ENCODE data around the gene CCNQ. TPM values are rescaled to one million over a fixed set of nuclear protein-coding genes. Genes with fewer than 3 reads are reported as not detected.

The CCNQ gene
- total RNA-seq, 6 experiments from 2014 or later: 25.7 to 31.9 (median 29.6) TPM

DNA sequence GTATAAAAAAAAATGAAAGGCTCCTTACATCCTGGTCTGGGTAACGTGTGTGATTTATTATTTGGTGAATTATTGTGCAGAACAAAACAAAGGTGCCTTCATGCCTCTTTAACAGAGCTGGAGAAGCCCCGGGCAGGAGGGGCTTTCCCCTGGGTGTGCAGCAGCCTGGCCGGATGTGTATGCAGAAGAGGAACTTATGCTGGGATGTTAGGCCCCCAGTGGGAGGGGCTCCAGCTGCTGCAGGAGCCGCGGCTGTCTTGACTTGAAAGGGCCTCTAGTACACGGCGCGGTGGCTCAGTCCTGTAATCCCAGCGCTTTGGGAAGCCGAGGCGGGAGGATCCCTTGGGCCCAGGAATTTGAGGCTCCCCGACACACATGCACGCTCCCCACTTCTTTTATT is 16.0 kb downstream of the CCNQ start:
- H3K27me3 Mint-ChIP-seq (ENCODE audit: insufficient read depth): no peaks in the 10 kb centered on the region; the same call in none of the 2 replicates
- no peak overlapping the region for H3K27ac Mint-ChIP-seq
- DNase-seq: no peak
- no peaks in the 10 kb centered on the region for H3K4me1 Mint-ChIP-seq (ENCODE audit: low read depth)
- H3K36me3 Mint-ChIP-seq (ENCODE audit: low read depth): no peaks in the 10 kb centered on the region; the same call in 1 of the 2 replicates
- TF ChIP-seq, protein P1, sequence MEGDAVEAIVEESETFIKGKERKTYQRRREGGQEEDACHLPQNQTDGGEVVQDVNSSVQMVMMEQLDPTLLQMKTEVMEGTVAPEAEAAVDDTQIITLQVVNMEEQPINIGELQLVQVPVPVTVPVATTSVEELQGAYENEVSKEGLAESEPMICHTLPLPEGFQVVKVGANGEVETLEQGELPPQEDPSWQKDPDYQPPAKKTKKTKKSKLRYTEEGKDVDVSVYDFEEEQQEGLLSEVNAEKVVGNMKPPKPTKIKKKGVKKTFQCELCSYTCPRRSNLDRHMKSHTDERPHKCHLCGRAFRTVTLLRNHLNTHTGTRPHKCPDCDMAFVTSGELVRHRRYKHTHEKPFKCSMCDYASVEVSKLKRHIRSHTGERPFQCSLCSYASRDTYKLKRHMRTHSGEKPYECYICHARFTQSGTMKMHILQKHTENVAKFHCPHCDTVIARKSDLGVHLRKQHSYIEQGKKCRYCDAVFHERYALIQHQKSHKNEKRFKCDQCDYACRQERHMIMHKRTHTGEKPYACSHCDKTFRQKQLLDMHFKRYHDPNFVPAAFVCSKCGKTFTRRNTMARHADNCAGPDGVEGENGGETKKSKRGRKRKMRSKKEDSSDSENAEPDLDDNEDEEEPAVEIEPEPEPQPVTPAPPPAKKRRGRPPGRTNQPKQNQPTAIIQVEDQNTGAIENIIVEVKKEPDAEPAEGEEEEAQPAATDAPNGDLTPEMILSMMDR (IDR thresholded peaks at IDR 0.05): no peak
- no peaks in the 10 kb centered on the region for H3K9me3 Mint-ChIP-seq
- H3K4me3 Mint-ChIP-seq: no peak overlapping the region

DNA sequence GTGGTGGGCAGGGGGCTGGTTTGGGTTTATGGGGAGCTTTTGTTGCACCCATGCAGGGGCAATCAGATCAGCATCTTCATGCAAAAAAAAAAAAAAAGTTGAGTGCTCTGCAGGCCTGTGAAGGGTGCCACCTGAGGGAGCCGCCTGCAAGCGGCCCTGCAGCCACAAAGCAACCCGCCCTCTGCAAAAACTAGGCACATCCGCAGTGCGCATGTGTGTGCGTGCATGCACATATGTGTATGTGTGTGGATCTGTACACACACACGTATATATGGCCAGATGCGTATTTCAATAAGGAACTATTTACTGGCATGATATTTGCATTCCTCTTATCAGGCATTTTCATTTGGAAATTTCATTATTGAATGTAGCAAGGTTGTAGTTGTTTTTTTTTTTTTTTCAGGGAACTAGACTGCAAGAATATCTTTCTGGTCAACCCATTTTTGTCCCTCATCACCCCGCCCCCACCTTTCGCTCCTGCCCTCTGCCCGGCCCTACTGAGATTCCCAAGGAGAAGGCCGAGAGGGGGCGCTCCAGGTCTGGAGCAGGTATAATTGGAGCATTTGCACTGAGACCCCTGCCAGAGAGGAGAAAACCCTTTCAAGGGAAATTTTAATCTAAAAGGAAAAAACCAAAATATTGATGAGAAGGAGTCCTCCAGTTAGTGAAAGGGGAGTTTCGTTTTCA is 18.1 kb downstream of the CCNQ start:
- Mint-ChIP-seq H3K27me3 (ENCODE audit: insufficient read depth) (no peaks in the 10 kb centered on the region; the same call in none of the 2 replicates), H3K9me3 (no peaks in the 10 kb centered on the region), H3K4me1 (ENCODE audit: low read depth) (peaks cover 10% of the 10 kb centered on the region; the same call in 1 of the 2 replicates), H3K27ac (no peak overlapping the region), H3K36me3 (ENCODE audit: low read depth) (no peaks in the 10 kb centered on the region), H3K4me3 (no peak overlapping the region)
- DNase-seq: no peak
- TF ChIP-seq, protein P1 (IDR thresholded peaks at IDR 0.05): peak; percentile 29; the same call in 1 of the 2 replicates

DNA sequence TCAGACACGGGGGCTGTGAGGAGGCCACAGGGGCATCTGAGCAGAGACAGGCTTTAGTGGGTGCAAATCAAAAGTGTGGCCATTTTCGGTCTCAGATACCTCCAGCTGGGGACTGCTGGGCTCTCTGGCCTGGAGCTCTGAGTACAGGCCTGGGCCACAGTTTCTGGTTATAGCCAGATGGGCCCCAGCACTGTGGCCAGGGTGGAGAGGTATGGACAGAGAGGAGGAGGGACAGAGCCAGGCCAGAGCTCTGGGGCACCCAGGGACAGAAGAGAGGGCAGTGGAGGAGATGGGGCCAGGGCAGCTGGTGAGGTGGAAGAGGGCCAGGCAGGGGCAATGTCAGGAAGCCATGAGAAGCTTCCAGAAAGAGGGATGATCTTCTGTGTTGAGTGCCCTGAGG is 20.1 kb downstream of the CCNQ start:
- H3K36me3 Mint-ChIP-seq (ENCODE audit: low read depth): no peaks in the 10 kb centered on the region
- H3K27ac Mint-ChIP-seq: no peak overlapping the region
- H3K4me3 Mint-ChIP-seq: no peak overlapping the region
- H3K27me3 Mint-ChIP-seq (ENCODE audit: insufficient read depth): peaks cover 4% of the 10 kb centered on the region
- peaks cover 11% of the 10 kb centered on the region; the same call in 1 of the 2 replicates for H3K4me1 Mint-ChIP-seq (ENCODE audit: low read depth)
- H3K9me3 Mint-ChIP-seq: no peaks in the 10 kb centered on the region
- DNase-seq: no peak
- TF ChIP-seq, protein P1 (IDR thresholded peaks at IDR 0.05): no peak

DNA sequence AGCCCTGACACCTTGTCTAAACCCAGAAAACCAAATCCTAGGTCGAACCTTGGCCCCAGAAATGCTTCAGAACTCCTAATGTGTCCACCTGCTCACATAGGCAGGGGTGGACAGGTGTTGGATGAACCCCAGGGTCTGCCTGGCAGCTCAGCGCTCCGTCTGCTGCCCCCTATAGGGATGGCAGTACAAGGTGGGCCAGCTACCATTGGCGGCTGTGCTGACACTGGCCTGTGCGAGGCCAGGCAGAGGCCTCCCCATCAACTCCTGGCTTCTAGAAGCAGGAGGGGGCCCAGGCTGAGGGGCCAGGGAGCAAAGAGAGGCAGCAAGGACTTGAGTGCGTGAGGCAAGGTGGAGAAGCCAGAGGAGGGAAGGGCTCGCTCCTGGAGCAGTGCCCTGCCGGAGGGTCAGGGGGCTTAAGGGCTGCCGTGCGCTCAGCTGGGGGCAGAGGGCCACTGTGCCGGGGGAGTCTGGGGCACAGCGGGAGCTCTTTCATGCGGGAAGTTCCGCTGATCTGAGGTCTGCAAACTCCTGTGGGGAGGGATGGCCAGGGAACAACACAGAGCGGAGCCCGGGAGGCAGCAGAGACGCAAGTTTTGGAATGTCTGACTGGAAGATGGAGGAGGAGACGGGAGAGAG is 20.6 kb downstream of the CCNQ start:
- no peak overlapping the region for H3K4me3 Mint-ChIP-seq

DNA sequence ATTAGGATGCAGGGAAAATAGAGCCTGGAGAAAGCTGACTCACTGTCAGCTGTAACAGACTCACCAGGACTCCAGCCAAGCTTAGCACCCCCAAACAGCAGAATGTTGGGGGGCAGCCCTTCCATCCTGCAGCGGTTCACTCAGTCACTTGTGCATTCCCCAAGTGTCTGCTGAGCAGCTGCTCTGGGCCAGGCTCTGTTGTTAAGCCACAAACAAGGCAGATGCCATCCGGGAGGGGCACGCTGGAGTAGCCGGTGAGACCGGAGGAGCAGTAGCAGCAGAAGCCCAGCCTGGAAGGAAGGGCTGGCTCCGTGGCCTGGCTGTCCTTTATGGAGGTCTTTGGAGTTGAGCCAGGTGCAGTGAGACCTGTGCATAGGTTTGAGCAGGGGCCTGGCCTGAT is 22.0 kb downstream of the CCNQ start:
- no peak overlapping the region for H3K27ac Mint-ChIP-seq

More for the DNA sequence above, 20.6 kb downstream of the CCNQ start:
- no peak for DNase-seq
- H3K27me3 Mint-ChIP-seq (ENCODE audit: insufficient read depth): peaks cover 7% of the 10 kb centered on the region
- no peaks in the 10 kb centered on the region for H3K36me3 Mint-ChIP-seq (ENCODE audit: low read depth)
- TF ChIP-seq, protein P1 (IDR thresholded peaks at IDR 0.05): peak; percentile 17; the same call in 1 of the 2 replicates
- no peak overlapping the region for H3K27ac Mint-ChIP-seq
- peaks cover 11% of the 10 kb centered on the region; the same call in 1 of the 2 replicates for H3K4me1 Mint-ChIP-seq (ENCODE audit: low read depth)
- H3K9me3 Mint-ChIP-seq: no peaks in the 10 kb centered on the region

More for the DNA sequence above, 22.0 kb downstream of the CCNQ start:
- peaks cover 11% of the 10 kb centered on the region; the same call in 1 of the 2 replicates for H3K4me1 Mint-ChIP-seq (ENCODE audit: low read depth)
- H3K36me3 Mint-ChIP-seq (ENCODE audit: low read depth): no peaks in the 10 kb centered on the region
- peak; percentile 46 for DNase-seq
- H3K4me3 Mint-ChIP-seq: no peak overlapping the region
- H3K27me3 Mint-ChIP-seq (ENCODE audit: insufficient read depth): peaks cover 9% of the 10 kb centered on the region
- H3K9me3 Mint-ChIP-seq: no peaks in the 10 kb centered on the region
- TF ChIP-seq, protein P1 (IDR thresholded peaks at IDR 0.05): no peak

Data from HFFc6 (cell line).